HepG2 (cell line): ENCODE results near the gene SNRPD1. TPM values are rescaled to one million over a fixed set of nuclear protein-coding genes. Genes with fewer than 3 reads are reported as not detected.
A peak's percentile ranks its signal among the peaks of the same experiment; 100 is the strongest.

Experiments used
- ATAC-seq: fragments of 200-7000 bp; cut with Tn5 transposase; 3 replicates; pipeline ENCODE4 v1.9.1; 2020; ENCODE audit warnings: mild to moderate bottlenecking, moderate library complexity
- BruUV-seq: library from RNA; stranded (reverse); fragments of 400-500 nt; replicated peaks from 2 replicates; lab custom pipeline; 2021; lab: Mats Ljungman, UMichigan
- CTCF ChIA-PET: fragments of 300-600 bp; formaldehyde crosslinking; extraction: SDS; loops from one replicate; lab custom pipeline; 2021; ENCODE audit warnings: low total read pairs, inconsistent platforms, low intra/inter-chr PET ratio; lab: Yijun Ruan, JAX
- POLR2A ChIA-PET: fragments of 350-600 bp; sonication (Branson Sonifier 250); formaldehyde crosslinking; loops from one replicate; lab custom pipeline; 2020; ENCODE audit warnings: antibody characterized with exemption, inconsistent platforms; lab: Yijun Ruan, JAX
- DNase-seq: peaks from one replicate; pipeline ENCODE4 v3.0.0-alpha.2; 2015; ENCODE audit warnings: low spot score
- FAIRE-seq: peaks from 3 replicates; lab custom pipeline; 2011; peaks lifted over from hg19 to GRCh38; lab: Jason Lieb, UNC
- H2AFZ ChIP-seq: one replicate; pipeline ENCODE4 v1.6.1; 2011; ENCODE audit warnings: low read length, inconsistent platforms
- H3K27ac ChIP-seq: fragments of 300-600 bp; 3 replicates; pipeline ENCODE4 v1.8.0; 2011; ENCODE audit warnings: mixed run types, mild to moderate bottlenecking, mixed read lengths, low read length, inconsistent platforms; ENCODE audit not compliant: insufficient read depth; ENCODE audit errors: extremely low read length
- H3K27me3 ChIP-seq, 2 experiments: fragments of 200-600 bp in 1 of 2; 2 replicates in 1 of 2; 3 replicates in 1 of 2; pipeline versions ENCODE4 v1.6.0 to v1.8.0; 2011; ENCODE audit warnings: low read length in 2 of 2, mild to moderate bottlenecking in 2 of 2, moderate library complexity in 2 of 2, inconsistent platforms in 1 of 2; ENCODE audit not compliant: insufficient read depth in 2 of 2, control insufficient read depth in 1 of 2
- H3K36me3 ChIP-seq, 2 experiments: fragments of 200-600 bp in 1 of 2; replicated peaks in 1 of 2; 2 replicates in 1 of 2; 3 replicates in 1 of 2; pipeline versions ENCODE4 v1.5.1 to v1.8.0; 2011; ENCODE audit warnings: low read length in 2 of 2, inconsistent platforms in 1 of 2; ENCODE audit not compliant: insufficient read depth in 2 of 2, control insufficient read depth in 1 of 2
- H3K4me1 ChIP-seq: 2 replicates; pipeline ENCODE4 v1.5.1; 2012; ENCODE audit warnings: low read length, inconsistent platforms; ENCODE audit not compliant: insufficient read depth
- H3K4me2 ChIP-seq: 2 replicates; pipeline ENCODE4 v1.6.0; 2011; ENCODE audit warnings: low read depth, low read length, inconsistent platforms
- H3K4me3 ChIP-seq, 3 experiments: fragments of 200-600 bp in 1 of 3; sonication (generic), shearing (Covaris generic) in 1 of 3; replicated peaks in 1 of 3; 2 replicates each; pipeline ENCODE4 v1.5.1; 2011 to 2016; ENCODE audit warnings: low read length in 3 of 3, inconsistent platforms in 2 of 3, low read depth in 2 of 3, mild to moderate bottlenecking in 2 of 3, control low read depth in 1 of 3, mixed read lengths in 1 of 3; ENCODE audit not compliant: insufficient read depth in 1 of 3
- H3K79me2 ChIP-seq: one replicate; pipeline ENCODE4 v1.6.1; 2011; ENCODE audit warnings: low read length, inconsistent platforms; ENCODE audit not compliant: insufficient read depth
- H3K9ac ChIP-seq: 2 replicates; pipeline ENCODE4 v1.6.0; 2011; ENCODE audit warnings: mild to moderate bottlenecking, low read depth, low read length, inconsistent platforms; ENCODE audit not compliant: insufficient read depth
- H3K9me3 ChIP-seq: 2 replicates; pipeline ENCODE4 v1.5.1; 2012; ENCODE audit warnings: mild to moderate bottlenecking, low read length
- H4K20me1 ChIP-seq: 2 replicates; pipeline ENCODE4 v1.6.0; 2011; ENCODE audit warnings: inconsistent platforms, mild to moderate bottlenecking, low read length, moderate library complexity; ENCODE audit not compliant: insufficient read depth
- CEBPG ChIP-seq: IDR thresholded peaks from 2 replicates; pipeline ENCODE4 v1.6.1; 2016
- FOXP1 ChIP-seq, 2 experiments: fragments of 450-650 bp in 1 of 2; IDR thresholded peaks; 2 replicates each; pipeline ENCODE4 v1.6.1; 2017 to 2018; ENCODE audit warnings: antibody characterized with exemption in 1 of 2
- GABPB1 ChIP-seq: IDR thresholded peaks from 2 replicates; pipeline ENCODE4 v1.6.1; 2016; ENCODE audit warnings: mild to moderate bottlenecking, missing genetic modification reagents, moderate library complexity, missing compliant biosample characterization
- KLF13 ChIP-seq: sonication (generic); formaldehyde crosslinking; IDR thresholded peaks from 2 replicates; pipeline ENCODE4 v1.4.0; 2020; ENCODE audit warnings: mild to moderate bottlenecking, missing genetic modification reagents
- MLLT10 ChIP-seq: sonication (generic); formaldehyde crosslinking; IDR thresholded peaks from 2 replicates; pipeline ENCODE4 v1.4.0; 2020; ENCODE audit warnings: missing genetic modification reagents
- NR2C2 ChIP-seq: sonication (generic); formaldehyde crosslinking; IDR thresholded peaks from 2 replicates; pipeline ENCODE4 v1.4.0; 2020; ENCODE audit warnings: missing genetic modification reagents, mild to moderate bottlenecking, moderate library complexity, borderline replicate concordance
- ONECUT2 ChIP-seq: sonication (generic); formaldehyde crosslinking; IDR thresholded peaks from 2 replicates; pipeline ENCODE4 v1.4.0; 2020; ENCODE audit warnings: missing genetic modification reagents
- PAX8 ChIP-seq: sonication (generic); formaldehyde crosslinking; IDR thresholded peaks from 2 replicates; pipeline ENCODE4 v1.8.0; 2022; ENCODE audit warnings: mild to moderate bottlenecking, missing genetic modification reagents, borderline replicate concordance
- RFXAP ChIP-seq: sonication (generic); formaldehyde crosslinking; IDR thresholded peaks from 2 replicates; pipeline ENCODE4 v1.4.0; 2020; ENCODE audit warnings: missing genetic modification reagents, borderline replicate concordance
- TGIF2 ChIP-seq: IDR thresholded peaks from 2 replicates; pipeline ENCODE4 v1.6.1; 2016; ENCODE audit warnings: control low read depth, missing compliant biosample characterization
- ZNF33B ChIP-seq: sonication (generic); formaldehyde crosslinking; IDR thresholded peaks from 2 replicates; pipeline ENCODE4 v1.5.1; 2020; ENCODE audit warnings: mild to moderate bottlenecking, missing genetic modification reagents
- ZNF557 ChIP-seq: sonication (generic); formaldehyde crosslinking; IDR thresholded peaks from 2 replicates; pipeline ENCODE4 v1.4.0; 2020; ENCODE audit warnings: missing genetic modification reagents
- ZNF614 ChIP-seq: IDR thresholded peaks from 2 replicates; pipeline ENCODE4 v1.6.1; 2018; ENCODE audit warnings: missing biosample characterization, missing genetic modification reagents, inconsistent platforms, borderline replicate concordance
- ZXDC ChIP-seq: sonication (generic); formaldehyde crosslinking; IDR thresholded peaks from 2 replicates; pipeline ENCODE4 v1.5.0; 2020; ENCODE audit warnings: mild to moderate bottlenecking, missing genetic modification reagents
- WGBS: methylation state at CpG from one replicate; pipeline ENCODE4 v1.1.6; 2017; ENCODE audit warnings: low lambda C conversion rate; 5-methylcytosine and 5-hydroxymethylcytosine counted together
- in situ Hi-C: cut with HindIII; loops from 2 replicates; pipeline ENCODE4 v1.10.0; 2017; ENCODE audit warnings: low pct_unique_long_range_greater_than_20kb; ENCODE audit not compliant: extremely low pct_ligation_motif_present
- intact Hi-C: fragments of 100-400 bp; cut with micrococcal nuclease; formaldehyde crosslinking; loops from one replicate; pipeline ENCODE4 v1.10.0; 2022; ENCODE audit not compliant: unreplicated experiment
- polyA plus RNA-seq, 8 experiments: library from polyadenylated mRNA; depleted of rRNA in 3 of 8; stranded (reverse) in 7 of 8; unstranded in 1 of 8; fragments of >200 nt; fragmentation: Illumina TruSeq in 4 of 8; extraction: Trizol in 4 of 8; gene quantifications; 2 replicates each; pipeline versions ENCODE4 v1.2.1 to v1.2.3, GENCODE V29; 2011 to 2016; ENCODE audit warnings: low read depth in 4 of 8, missing spikeins in 1 of 8, mixed read lengths in 1 of 8; ENCODE audit not compliant: insufficient read depth in 1 of 8
- total RNA-seq, 5 experiments: library from RNA; depleted of rRNA; stranded (reverse); fragments of >200 nt; fragmentation: Illumina TruSeq; extraction: Trizol; gene quantifications; 2 replicates each; pipeline ENCODE4 v1.2.3, GENCODE V29; 2016; ENCODE audit warnings: low read depth in 1 of 5
- TF ChIP-seq, protein P1 (sequence below): sonication (generic); formaldehyde crosslinking; IDR thresholded peaks from 2 replicates; pipeline ENCODE4 v1.5.0; 2020; ENCODE audit warnings: missing genetic modification reagents
- TF ChIP-seq, protein P2 (sequence below), 2 experiments: sonication (generic) in 1 of 2; formaldehyde crosslinking in 1 of 2; IDR thresholded peaks; 2 replicates each; pipeline versions ENCODE4 v1.4.0 to v1.6.1; 2018 to 2020; ENCODE audit warnings: missing genetic modification reagents in 2 of 2, borderline replicate concordance in 1 of 2, low read depth in 1 of 2, mild to moderate bottlenecking in 1 of 2, missing biosample characterization in 1 of 2
- TF ChIP-seq, protein P3 (sequence below): sonication (generic); formaldehyde crosslinking; IDR thresholded peaks from 2 replicates; pipeline ENCODE4 v1.4.0; 2020; ENCODE audit warnings: missing genetic modification reagents

The SNRPD1 gene
- total and polyA plus RNA-seq, 2 of the 13 experiments (the other 11 are each of a cell fraction or from before 2014, with no cell fraction given): 22.7 to 275 TPM

DNA sequence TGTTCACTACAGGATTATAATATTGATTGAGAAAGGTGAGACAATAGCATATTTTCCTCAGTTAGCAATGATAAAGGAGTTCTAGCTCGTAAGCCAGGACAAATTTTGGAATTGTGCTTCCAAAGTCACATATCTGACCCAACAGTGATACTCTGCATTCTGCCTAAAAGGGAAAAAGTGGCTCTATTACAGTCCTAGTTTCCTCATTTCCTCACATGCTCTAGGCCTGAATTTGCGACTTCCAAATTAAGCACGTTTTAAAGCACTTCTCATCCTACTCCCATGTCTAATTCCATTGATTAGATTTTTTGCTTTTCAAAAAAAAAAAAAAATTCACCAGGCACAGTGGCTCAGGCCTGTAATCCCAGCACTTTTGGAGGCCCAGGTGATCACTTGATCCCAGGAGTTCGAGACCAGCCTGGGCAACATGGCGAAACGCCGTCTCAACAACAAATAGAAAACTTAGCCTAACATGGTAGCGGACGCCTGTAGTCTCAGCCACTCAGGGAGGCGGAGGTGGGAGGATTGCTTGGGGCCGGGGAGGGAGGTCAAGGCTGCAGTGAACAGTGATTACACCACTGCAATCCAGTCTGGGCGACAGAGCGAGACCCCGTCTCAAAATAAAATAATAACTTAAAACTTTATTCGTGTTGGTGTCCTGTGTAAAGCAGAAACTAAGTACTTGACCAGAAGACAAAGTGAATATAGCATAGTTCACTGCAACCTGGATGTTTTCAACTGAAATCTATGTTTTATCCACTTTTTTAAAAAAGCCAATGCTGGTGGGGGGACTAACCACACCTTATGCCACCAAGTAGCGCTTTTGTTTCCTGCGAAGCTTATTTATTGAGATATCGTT is 13.2 kb upstream of the SNRPD1 start:
- no peaks in the 10 kb centered on the region; a peak in 1 of 5 replicates for H3K27me3 ChIP-seq
- H3K4me3 ChIP-seq: peak overlapping the region; percentile 87 to 95 (median 95)
- H2AFZ ChIP-seq: no peak overlapping the region
- CTCF ChIA-PET: no interaction called here
- POLR2A ChIA-PET: interaction anchor here (0.9 to 2.4 kb wide), 7 partner anchors 8 to 100 kb away, joined by 3 to 57 read pairs (median 7); partner anchors contain the start of gene SNRPD1
- intact Hi-C loops (loop anchor here (1.0 kb wide), 1 partner anchor 110 kb away; no protein-coding TSS in a partner anchor), in situ Hi-C loops (no loop called here)
- DNase-seq (peak; percentile 71), ATAC-seq (peak; percentile 8), FAIRE-seq (peak; percentile 76)
- H3K27ac ChIP-seq: peak overlapping the region; percentile 100
- BruUV-seq: no TSS peak
- peaks cover 52% of the 10 kb centered on the region for H3K79me2 ChIP-seq
- no peaks in the 10 kb centered on the region for H3K9me3 ChIP-seq
- peak overlapping the region; percentile 95 for H3K9ac ChIP-seq
- 9% methylated on average over 18 of the region's 18 CpGs for WGBS
- peaks cover 35% of the 10 kb centered on the region for H3K4me1 ChIP-seq
- 0 out of 5 replicates have a peak, but pooled peaks cover 0 to 3% of the 10 kb centered on the region in 2 experiments for H3K36me3 ChIP-seq
- H4K20me1 ChIP-seq: 0 out of 2 replicates have a peak, but pooled peaks cover 8% of the 10 kb centered on the region
- peak overlapping the region; percentile 80 for H3K4me2 ChIP-seq
- no peak for TF ChIP-seq KLF13 (CRISPR knock-in tag)
- no peak for TF ChIP-seq PAX8 (CRISPR knock-in tag)
- TF ChIP-seq ZXDC (CRISPR knock-in tag): no peak
- no peak for TF ChIP-seq TGIF2 (CRISPR knock-in tag)
- TF ChIP-seq MLLT10 (CRISPR knock-in tag): no peak
- TF ChIP-seq, protein P1, sequence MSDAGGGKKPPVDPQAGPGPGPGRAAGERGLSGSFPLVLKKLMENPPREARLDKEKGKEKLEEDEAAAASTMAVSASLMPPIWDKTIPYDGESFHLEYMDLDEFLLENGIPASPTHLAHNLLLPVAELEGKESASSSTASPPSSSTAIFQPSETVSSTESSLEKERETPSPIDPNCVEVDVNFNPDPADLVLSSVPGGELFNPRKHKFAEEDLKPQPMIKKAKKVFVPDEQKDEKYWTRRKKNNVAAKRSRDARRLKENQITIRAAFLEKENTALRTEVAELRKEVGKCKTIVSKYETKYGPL: no peak
- TF ChIP-seq ZNF557 (CRISPR knock-in tag): no peak
- no peak for TF ChIP-seq RFXAP (CRISPR knock-in tag)
- TF ChIP-seq NR2C2 (CRISPR knock-in tag): no peak
- TF ChIP-seq, protein P2, sequence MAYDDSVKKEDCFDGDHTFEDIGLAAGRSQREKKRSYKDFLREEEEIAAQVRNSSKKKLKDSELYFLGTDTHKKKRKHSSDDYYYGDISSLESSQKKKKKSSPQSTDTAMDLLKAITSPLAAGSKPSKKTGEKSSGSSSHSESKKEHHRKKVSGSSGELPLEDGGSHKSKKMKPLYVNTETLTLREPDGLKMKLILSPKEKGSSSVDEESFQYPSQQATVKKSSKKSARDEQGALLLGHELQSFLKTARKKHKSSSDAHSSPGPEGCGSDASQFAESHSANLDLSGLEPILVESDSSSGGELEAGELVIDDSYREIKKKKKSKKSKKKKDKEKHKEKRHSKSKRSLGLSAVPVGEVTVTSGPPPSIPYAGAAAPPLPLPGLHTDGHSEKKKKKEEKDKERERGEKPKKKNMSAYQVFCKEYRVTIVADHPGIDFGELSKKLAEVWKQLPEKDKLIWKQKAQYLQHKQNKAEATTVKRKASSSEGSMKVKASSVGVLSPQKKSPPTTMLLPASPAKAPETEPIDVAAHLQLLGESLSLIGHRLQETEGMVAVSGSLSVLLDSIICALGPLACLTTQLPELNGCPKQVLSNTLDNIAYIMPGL (CRISPR knock-in tag; IDR thresholded peaks at IDR 0.05; ENCODE audit: borderline replicate concordance in 1 of 2, low read depth in 1 of 2): no peak
- peak; percentile 4; the same call in 1 of the 2 replicates for TF ChIP-seq CEBPG (CRISPR knock-in tag)
- no peak for TF ChIP-seq FOXP1 (IDR thresholded peaks at IDR 0.05)
- no peak for TF ChIP-seq FOXP1 (CRISPR knock-in tag; IDR thresholded peaks at IDR 0.05)
- no peak for TF ChIP-seq ONECUT2 (CRISPR knock-in tag)
- TF ChIP-seq GABPB1 (CRISPR knock-in tag): 0 out of 2 replicates have a peak, but pooled peaks have one; percentile 19
- TF ChIP-seq, protein P3, sequence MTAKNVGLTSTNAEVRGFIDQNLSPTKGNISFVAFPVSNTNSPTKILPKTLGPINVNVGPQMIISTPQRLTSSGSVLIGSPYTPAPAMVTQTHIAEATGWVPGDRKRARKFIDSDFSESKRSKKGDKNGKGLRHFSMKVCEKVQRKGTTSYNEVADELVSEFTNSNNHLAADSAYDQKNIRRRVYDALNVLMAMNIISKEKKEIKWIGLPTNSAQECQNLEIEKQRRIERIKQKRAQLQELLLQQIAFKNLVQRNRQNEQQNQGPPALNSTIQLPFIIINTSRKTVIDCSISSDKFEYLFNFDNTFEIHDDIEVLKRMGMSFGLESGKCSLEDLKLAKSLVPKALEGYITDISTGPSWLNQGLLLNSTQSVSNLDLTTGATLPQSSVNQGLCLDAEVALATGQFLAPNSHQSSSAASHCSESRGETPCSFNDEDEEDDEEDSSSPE (CRISPR knock-in tag): no peak
- TF ChIP-seq ZNF614: no peak
- TF ChIP-seq ZNF33B: no peak
